Breast epithelium (tissue), 4 donors: ENCODE results near the gene SLC66A2. TPM values are rescaled to one million over a fixed set of nuclear protein-coding genes. Genes with fewer than 3 reads are reported as not detected.

Experiments
- DNase-seq, 2 donors: peaks; one replicate each; pipeline ENCODE4 v3.0.0-alpha.2; 2019; ENCODE audit warnings: low spot score in 2 of 2
- H3K27ac ChIP-seq, 2 donors: fragments of 200-600 bp; sonication (generic) in 1 of 2; one replicate each; pipeline ENCODE4 v1.5.1; 2016 to 2019; ENCODE audit warnings: mild to moderate bottlenecking in 1 of 2
- H3K27me3 ChIP-seq, 2 donors: fragments of 200-600 bp; sonication (generic) in 1 of 2; one replicate each; pipeline versions ENCODE4 v1.5.1 to v1.6.0; 2017 to 2019; ENCODE audit warnings: control low read depth in 1 of 2, mild to moderate bottlenecking in 1 of 2
- H3K36me3 ChIP-seq: fragments of 200-600 bp; one replicate; pipeline ENCODE4 v1.5.1; 2019
- H3K4me1 ChIP-seq, 2 donors: fragments of 200-600 bp; sonication (generic); one replicate each; pipeline ENCODE4 v1.5.1; 2016 to 2019; ENCODE audit warnings: control low read depth in 1 of 2
- H3K4me3 ChIP-seq, 3 donors: fragments of 200-600 bp; sonication (generic); 1 replicate in 2 of 3; 2 replicates in 1 of 3; pipeline ENCODE4 v1.5.1; 2016 to 2019; ENCODE audit warnings: mild to moderate bottlenecking in 3 of 3, moderate library complexity in 2 of 3
- H3K9me3 ChIP-seq, 2 donors: fragments of 200-600 bp; sonication (generic) in 1 of 2; one replicate each; pipeline ENCODE4 v1.5.1; 2016 to 2019; ENCODE audit warnings: control low read depth in 1 of 2
- POLR2A ChIP-seq: fragments of 450-650 bp; IDR thresholded peaks from one replicate; pipeline ENCODE4 v1.6.1; 2016; ENCODE audit warnings: antibody characterized with exemption, mild to moderate bottlenecking, moderate library complexity
- POLR2AphosphoS5 ChIP-seq, 3 donors: sonication (generic); formaldehyde crosslinking; IDR thresholded peaks; one replicate each; pipeline ENCODE4 v1.6.1; 2017; ENCODE audit warnings: antibody characterized with exemption in 3 of 3
- intact Hi-C: fragments of 100-400 bp; cut with DNase I; formaldehyde crosslinking; loops from one replicate; pipeline ENCODE4 v1.15.1; 2023; ENCODE audit warnings: low total_unique reads
- total RNA-seq, 3 donors: library from RNA; depleted of rRNA; stranded (reverse); fragments of >200 nt; gene quantifications; one replicate each; pipeline ENCODE4 v1.1.0, GENCODE V29; 2016
- TF ChIP-seq, protein P1 (sequence below), 3 donors: fragments of 450-650 bp; IDR thresholded peaks; one replicate each; pipeline ENCODE4 v1.5.1; 2016 to 2017; ENCODE audit warnings: antibody characterized with exemption in 3 of 3, mild to moderate bottlenecking in 3 of 3, moderate library complexity in 3 of 3

Gene SLC66A2
- total RNA-seq, 3 donors from 2014 or later, result 45.2 to 141 (median 65.9) TPM

DNA sequence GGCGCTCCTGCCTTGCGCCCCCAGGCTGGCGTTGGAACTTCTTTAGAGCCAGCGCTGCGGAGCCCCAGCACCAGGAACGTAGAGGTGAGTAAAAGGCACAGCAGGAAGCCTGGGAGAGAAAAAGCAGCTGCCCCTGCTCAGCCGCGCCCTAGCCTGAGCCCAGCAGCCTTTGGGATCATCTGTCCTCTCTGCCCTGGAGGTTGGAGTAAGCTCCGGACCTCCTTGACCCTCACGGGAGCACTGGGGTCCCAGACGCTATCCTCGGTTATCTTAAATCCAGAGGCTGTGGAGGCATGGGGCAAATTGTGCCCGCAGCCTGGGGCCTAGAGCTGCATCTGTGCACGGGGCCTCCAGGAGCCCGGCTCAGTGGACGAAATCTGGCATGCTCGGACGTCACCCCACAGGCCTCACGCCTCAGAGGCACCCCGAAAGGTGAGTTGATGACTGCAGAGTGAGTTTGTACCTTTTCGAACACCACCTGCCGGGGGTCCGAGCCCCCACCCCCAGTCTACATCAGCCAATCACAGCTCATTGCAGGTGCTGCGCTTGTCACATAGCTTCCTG lies 1.6 kb upstream of the SLC66A2 start:
- peak overlapping the region in 1 of 2 donors; percentile 29 for H3K27ac ChIP-seq
- intact Hi-C loops, result no loop called here
- no peaks in the 10 kb centered on the region for H3K36me3 ChIP-seq
- peaks cover 0 to 13% of the 10 kb centered on the region in 2 donors for H3K4me1 ChIP-seq
- peak; percentile 18 to 40 for DNase-seq
- no peaks in the 10 kb centered on the region for H3K9me3 ChIP-seq
- H3K27me3 ChIP-seq, result no peaks in the 10 kb centered on the region
- no peak overlapping the region for H3K4me3 ChIP-seq
- TF ChIP-seq, protein P1, sequence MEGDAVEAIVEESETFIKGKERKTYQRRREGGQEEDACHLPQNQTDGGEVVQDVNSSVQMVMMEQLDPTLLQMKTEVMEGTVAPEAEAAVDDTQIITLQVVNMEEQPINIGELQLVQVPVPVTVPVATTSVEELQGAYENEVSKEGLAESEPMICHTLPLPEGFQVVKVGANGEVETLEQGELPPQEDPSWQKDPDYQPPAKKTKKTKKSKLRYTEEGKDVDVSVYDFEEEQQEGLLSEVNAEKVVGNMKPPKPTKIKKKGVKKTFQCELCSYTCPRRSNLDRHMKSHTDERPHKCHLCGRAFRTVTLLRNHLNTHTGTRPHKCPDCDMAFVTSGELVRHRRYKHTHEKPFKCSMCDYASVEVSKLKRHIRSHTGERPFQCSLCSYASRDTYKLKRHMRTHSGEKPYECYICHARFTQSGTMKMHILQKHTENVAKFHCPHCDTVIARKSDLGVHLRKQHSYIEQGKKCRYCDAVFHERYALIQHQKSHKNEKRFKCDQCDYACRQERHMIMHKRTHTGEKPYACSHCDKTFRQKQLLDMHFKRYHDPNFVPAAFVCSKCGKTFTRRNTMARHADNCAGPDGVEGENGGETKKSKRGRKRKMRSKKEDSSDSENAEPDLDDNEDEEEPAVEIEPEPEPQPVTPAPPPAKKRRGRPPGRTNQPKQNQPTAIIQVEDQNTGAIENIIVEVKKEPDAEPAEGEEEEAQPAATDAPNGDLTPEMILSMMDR (IDR thresholded peaks at IDR 0.05), result no peak
- TF ChIP-seq POLR2A (no peak), POLR2AphosphoS5 (IDR thresholded peaks at IDR 0.05) (no peak)

DNA sequence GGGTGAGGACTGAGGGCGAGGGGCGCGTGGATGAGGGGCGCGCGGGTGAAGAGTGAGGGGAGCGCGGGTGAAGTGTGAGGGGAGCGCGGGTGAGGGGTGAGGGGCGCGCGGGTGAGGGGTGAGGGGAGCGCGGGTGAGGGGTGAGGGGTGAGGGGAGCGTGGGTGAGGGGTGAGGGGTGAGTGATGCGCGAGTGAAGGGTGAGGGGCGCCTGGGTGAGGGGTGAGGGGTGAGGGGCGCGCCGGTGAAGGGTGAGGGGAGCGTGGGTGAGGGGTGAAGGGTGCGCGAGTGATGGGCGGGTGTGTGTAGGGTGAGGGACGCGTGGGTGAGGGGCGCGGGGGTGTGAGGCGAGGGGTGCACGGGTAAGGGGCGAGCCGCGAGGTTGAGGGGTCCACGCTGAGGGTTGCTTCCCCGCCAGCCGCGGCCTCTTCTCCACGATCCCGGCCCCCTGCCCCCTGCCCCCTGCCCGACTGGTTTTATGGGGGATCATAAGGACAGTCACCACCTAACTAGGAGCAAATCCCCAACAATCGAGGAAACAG lies 1.1 kb upstream of the SLC66A2 start:
- Histone ChIP-seq H3K27ac (peak overlapping the region in 1 of 2 donors; percentile 91), H3K4me3 (peak overlapping the region; percentile 81 to 98 (median 97)), H3K36me3 (no peaks in the 10 kb centered on the region), H3K27me3 (no peaks in the 10 kb centered on the region), H3K9me3 (no peaks in the 10 kb centered on the region), H3K4me1 (peaks cover 0 to 13% of the 10 kb centered on the region in 2 donors)
- no peak for TF ChIP-seq POLR2A
- TF ChIP-seq, protein P1 (IDR thresholded peaks at IDR 0.05), result no peak
- TF ChIP-seq POLR2AphosphoS5 (IDR thresholded peaks at IDR 0.05), result no peak
- intact Hi-C loops, result no loop called here
- DNase-seq, result peak in 1 of 2 donors; percentile 50

DNA sequence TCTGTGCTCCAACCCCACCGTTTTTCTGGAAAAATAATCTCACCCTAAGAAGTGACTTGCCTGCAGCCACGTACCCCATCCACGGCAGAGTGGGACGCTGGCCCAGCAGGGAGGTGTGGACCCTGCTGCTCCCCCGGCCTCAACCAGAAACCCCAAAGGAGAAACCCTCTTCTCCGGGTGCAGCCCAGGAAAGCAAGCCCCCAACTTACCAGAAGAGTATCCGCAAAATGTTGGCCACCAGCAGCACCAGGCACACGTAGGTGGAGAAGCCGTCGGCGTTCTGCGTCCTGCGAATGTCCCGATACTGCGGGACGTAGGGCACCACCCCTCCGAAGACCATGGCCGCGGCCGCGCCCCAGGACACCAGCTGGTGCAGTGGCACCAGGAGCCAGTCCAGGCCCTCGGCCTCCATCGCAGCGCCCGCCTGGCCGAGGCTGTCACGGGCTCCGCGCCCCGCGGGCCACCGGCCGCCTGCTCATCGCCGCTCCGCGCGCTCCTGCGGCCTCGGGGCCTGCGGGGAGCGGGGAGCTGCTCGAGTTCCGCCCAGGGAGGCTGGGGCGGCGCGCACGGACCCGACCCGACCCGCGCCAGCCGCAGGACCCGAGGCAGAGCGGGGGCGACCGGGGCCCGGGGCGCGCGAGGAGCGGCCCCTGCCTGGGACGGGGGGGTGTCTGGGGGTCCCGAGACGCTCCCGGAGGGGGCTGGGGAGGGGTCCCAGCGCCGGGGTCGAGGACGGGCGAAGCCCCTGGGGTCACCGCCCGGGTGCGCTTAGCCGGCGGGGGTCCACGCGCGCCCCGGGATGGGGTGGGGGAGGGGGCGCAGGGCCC lies 725 bp downstream of the SLC66A2 start:
- Histone ChIP-seq H3K9me3 (no peaks in the 10 kb centered on the region), H3K4me1 (peaks cover 0 to 13% of the 10 kb centered on the region in 2 donors), H3K4me3 (peak overlapping the region; percentile 81 to 98 (median 97)), H3K27me3 (no peaks in the 10 kb centered on the region), H3K27ac (peak overlapping the region; percentile 91 to 95), H3K36me3 (no peaks in the 10 kb centered on the region)
- TF ChIP-seq POLR2AphosphoS5 (IDR thresholded peaks at IDR 0.05) (no peak), POLR2A (no peak)
- DNase-seq, result peak in 1 of 2 donors; percentile 51
- intact Hi-C loops, result no loop called here

DNA sequence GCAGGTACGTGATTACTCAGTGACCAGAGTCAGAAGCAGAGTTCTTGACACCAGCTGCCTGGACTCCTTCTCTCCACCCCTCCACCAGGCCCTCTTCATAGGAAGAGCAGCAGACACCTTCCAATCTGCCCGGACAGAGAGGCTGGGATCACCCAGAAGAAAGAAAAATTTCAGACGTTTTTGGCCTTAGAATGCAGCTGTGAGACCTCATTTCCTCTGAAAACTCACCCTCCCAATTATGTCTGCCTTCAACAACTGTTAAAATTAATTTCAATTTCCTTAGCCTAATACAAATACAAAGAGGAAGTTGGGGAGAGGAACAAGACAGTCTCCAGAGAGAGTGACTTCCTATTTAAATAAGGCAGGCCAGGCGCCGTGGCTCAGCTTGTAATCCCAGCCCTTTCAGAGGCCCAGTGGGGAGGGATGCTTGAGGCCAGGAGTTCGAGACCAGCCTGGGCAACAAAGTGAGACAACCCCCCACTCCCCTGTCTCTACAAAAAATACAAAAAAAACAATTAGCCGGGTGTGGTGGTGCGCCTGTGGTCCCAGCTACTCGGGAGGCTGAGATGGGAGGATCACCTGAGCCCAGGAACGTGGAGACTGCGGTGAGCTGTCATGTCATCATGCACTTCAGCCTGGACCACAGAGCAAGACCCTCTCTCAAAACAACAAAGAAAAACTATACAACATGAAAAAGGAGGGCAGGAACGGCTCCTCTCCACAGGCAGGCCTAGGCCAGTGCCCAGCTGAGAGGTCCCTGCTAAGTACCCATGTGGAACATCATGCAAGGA lies 1.6 kb downstream of the SLC66A2 start:
- intact Hi-C loops, result no loop called here
- no peak for TF ChIP-seq POLR2AphosphoS5 (IDR thresholded peaks at IDR 0.05)
- TF ChIP-seq, protein P1 (IDR thresholded peaks at IDR 0.05), result no peak
- TF ChIP-seq POLR2A, result no peak
- Histone ChIP-seq H3K36me3 (no peaks in the 10 kb centered on the region), H3K4me3 (peak overlapping the region; percentile 81 to 98 (median 97)), H3K9me3 (no peaks in the 10 kb centered on the region), H3K27ac (peak overlapping the region; percentile 91 to 95), H3K27me3 (no peaks in the 10 kb centered on the region), H3K4me1 (peaks cover 0 to 18% of the 10 kb centered on the region in 2 donors)
- peak in 1 of 2 donors; percentile 47 for DNase-seq

DNA sequence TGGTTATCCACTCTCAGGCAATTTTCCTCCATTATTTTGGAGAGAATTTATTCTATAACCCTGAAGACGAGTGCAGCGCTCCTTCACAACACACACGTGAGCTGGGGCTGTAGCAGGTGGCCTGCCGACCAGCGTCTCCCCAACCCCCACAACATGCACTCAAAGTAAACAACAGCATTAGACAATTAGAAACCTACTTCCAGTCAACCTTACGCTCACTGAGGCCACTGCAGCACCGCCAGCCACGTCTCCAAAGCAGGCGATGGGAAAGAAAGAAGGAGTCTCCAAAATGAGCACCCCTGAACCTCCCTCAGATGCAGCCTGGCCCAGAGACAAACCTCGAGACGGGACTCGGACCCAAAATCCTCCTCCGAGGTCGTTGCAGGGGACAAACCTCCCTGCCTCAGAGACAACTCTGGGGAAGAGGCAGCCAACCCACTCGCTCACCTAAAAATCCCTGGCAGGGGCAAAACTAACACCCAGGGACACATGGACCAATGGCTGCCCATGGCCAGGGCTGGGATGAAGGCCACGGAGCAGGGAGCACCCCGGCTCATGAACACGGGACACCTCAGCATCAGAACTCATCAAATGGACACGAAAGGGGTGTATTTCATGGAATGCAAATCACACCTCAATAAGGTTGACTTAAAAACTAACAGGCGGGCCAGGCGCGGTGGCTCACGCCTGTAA lies 2.6 kb downstream of the SLC66A2 start:
- peaks cover 0 to 20% of the 10 kb centered on the region in 2 donors for H3K4me1 ChIP-seq
- peak overlapping the region in 2 of 3 donors; percentile 81 to 97 for H3K4me3 ChIP-seq
- H3K27ac ChIP-seq, result peak overlapping the region; percentile 91 to 95
- intact Hi-C loops, result no loop called here
- TF ChIP-seq, protein P1 (IDR thresholded peaks at IDR 0.05), result no peak
- TF ChIP-seq POLR2A (no peak), POLR2AphosphoS5 (IDR thresholded peaks at IDR 0.05) (no peak)
- no peaks in the 10 kb centered on the region for H3K36me3 ChIP-seq
- peak in 1 of 2 donors; percentile 39 for DNase-seq
- no peaks in the 10 kb centered on the region for H3K9me3 ChIP-seq
- H3K27me3 ChIP-seq, result no peaks in the 10 kb centered on the region
